ENCODE results near the gene SEMA5B. TPM values are rescaled to one million over a fixed set of nuclear protein-coding genes. Genes with fewer than 3 reads are reported as not detected.

SEMA5B gene
- total and polyA plus RNA-seq, 2 experiments from 2014 or later, result 8.0 to 26.8 TPM

DNA sequence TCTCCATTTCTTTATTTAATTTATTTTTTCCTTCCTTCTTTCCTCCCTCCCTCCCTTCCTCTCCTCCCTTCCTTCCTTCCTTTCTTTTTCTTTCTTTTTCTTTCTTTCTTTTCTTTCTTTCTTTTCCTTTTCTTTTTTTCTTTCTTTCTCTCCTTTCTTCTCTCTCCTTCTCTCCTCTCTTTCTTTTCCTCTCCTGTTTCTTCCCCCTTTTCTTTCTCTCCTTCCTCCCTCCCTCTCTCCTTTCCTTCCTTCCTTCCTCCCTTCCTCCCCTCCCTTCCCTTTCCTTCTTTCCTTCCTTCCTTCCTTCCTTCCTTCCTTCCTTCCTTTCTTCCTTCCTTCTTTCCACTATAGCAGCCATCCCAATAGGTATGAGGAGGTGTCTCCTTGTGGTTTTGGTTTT, 32.5 kb upstream of the SEMA5B start:
- TF ChIP-seq, protein P1, sequence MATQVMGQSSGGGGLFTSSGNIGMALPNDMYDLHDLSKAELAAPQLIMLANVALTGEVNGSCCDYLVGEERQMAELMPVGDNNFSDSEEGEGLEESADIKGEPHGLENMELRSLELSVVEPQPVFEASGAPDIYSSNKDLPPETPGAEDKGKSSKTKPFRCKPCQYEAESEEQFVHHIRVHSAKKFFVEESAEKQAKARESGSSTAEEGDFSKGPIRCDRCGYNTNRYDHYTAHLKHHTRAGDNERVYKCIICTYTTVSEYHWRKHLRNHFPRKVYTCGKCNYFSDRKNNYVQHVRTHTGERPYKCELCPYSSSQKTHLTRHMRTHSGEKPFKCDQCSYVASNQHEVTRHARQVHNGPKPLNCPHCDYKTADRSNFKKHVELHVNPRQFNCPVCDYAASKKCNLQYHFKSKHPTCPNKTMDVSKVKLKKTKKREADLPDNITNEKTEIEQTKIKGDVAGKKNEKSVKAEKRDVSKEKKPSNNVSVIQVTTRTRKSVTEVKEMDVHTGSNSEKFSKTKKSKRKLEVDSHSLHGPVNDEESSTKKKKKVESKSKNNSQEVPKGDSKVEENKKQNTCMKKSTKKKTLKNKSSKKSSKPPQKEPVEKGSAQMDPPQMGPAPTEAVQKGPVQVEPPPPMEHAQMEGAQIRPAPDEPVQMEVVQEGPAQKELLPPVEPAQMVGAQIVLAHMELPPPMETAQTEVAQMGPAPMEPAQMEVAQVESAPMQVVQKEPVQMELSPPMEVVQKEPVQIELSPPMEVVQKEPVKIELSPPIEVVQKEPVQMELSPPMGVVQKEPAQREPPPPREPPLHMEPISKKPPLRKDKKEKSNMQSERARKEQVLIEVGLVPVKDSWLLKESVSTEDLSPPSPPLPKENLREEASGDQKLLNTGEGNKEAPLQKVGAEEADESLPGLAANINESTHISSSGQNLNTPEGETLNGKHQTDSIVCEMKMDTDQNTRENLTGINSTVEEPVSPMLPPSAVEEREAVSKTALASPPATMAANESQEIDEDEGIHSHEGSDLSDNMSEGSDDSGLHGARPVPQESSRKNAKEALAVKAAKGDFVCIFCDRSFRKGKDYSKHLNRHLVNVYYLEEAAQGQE (IDR thresholded peaks at IDR 0.05; ENCODE audit: unreplicated experiment), result no peak
- TF ChIP-seq POLR2AphosphoS5 (IDR thresholded peaks at IDR 0.05; ENCODE audit: low read depth), result no peak
- no peak for TF ChIP-seq NANOG (IDR thresholded peaks at IDR 0.05; ENCODE audit: borderline replicate concordance)
- H3F3A ChIP-seq (replicated peaks; ENCODE audit: low read depth), result no peaks in the 10 kb centered on the region
- Mint-ChIP-seq H3K27me3 (ENCODE audit: insufficient read depth, low read depth, poor library complexity) (peaks cover 5% of the 10 kb centered on the region), H3K4me1 (peaks cover 8% of the 10 kb centered on the region), H3K27ac (no peak overlapping the region), H3K4me3 (no peak overlapping the region), H3K9me3 (peaks cover 4% of the 10 kb centered on the region; the same call in 2 of the 3 replicates), H3K36me3 (ENCODE audit: low read depth) (no peaks in the 10 kb centered on the region; the same call in 2 of the 3 replicates)
- 0 out of 2 replicates have a peak, but pooled peaks cover 4% of the 10 kb centered on the region for H3K27me3 ChIP-seq (ENCODE audit: insufficient read depth)
- H3K79me2 ChIP-seq (replicated peaks; ENCODE audit: insufficient read depth), result no peaks in the 10 kb centered on the region
- no peak overlapping the region for H2AFZ ChIP-seq
- no peak overlapping the region for H3K4me2 ChIP-seq
- H4K20me1 ChIP-seq (replicated peaks; ENCODE audit: insufficient read depth), result no peaks in the 10 kb centered on the region
- no peak overlapping the region for H3K4me3 ChIP-seq
- no peak for ATAC-seq
- no peak for DNase-seq (ENCODE audit: low spot score)
- H3K36me3 ChIP-seq (ENCODE audit: insufficient read depth), result no peaks in the 10 kb centered on the region
- H3K4me1 ChIP-seq (ENCODE audit: insufficient read depth), result no peaks in the 10 kb centered on the region; the same call in 1 of the 2 replicates
- H3K27ac ChIP-seq (ENCODE audit: low read depth), result no peak overlapping the region
- no peaks in the 10 kb centered on the region for H3K9me2 ChIP-seq (ENCODE audit: insufficient read depth)

DNA sequence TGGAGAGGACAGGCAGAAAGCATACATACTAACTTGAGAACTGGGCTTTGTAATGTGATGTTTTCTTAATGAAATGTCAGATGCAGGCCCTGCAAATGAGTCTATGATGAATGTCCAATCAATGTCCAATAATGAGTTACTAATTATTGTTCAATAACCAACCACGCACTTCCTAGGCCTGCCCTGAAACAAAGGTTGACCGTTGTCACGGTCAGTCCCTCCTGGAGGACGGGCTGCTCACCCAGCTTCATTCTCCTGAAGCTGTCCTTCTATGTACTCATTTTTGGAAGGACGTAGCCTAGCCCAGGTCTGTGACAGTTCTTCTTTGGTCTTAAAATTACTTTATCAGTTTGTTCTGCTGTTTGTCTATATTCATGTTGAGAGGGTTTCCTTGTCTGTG, 30.9 kb upstream of the SEMA5B start:
- H3K9me2 ChIP-seq (ENCODE audit: insufficient read depth), result no peaks in the 10 kb centered on the region
- no peak overlapping the region for H3K4me3 ChIP-seq
- H3K27ac Mint-ChIP-seq, result no peak overlapping the region
- DNase-seq (ENCODE audit: low spot score), result no peak
- H4K20me1 ChIP-seq (replicated peaks; ENCODE audit: insufficient read depth), result no peaks in the 10 kb centered on the region
- no peaks in the 10 kb centered on the region for H3K9me3 Mint-ChIP-seq
- H3K36me3 Mint-ChIP-seq (ENCODE audit: low read depth), result no peaks in the 10 kb centered on the region
- H3K27me3 Mint-ChIP-seq (ENCODE audit: insufficient read depth, low read depth, poor library complexity), result peaks cover 4% of the 10 kb centered on the region
- no peaks in the 10 kb centered on the region for H3K79me2 ChIP-seq (replicated peaks; ENCODE audit: insufficient read depth)
- peaks cover 8% of the 10 kb centered on the region for H3K4me1 Mint-ChIP-seq
- H3K36me3 ChIP-seq (ENCODE audit: insufficient read depth), result no peaks in the 10 kb centered on the region
- H3K4me2 ChIP-seq, result no peak overlapping the region
- no peaks in the 10 kb centered on the region for H3F3A ChIP-seq (replicated peaks; ENCODE audit: low read depth)
- no peaks in the 10 kb centered on the region; the same call in 1 of the 2 replicates for H3K4me1 ChIP-seq (ENCODE audit: insufficient read depth)
- H3K4me3 Mint-ChIP-seq, result no peak overlapping the region
- no peak overlapping the region for H2AFZ ChIP-seq
- no peaks in the 10 kb centered on the region for H3K27me3 ChIP-seq (ENCODE audit: insufficient read depth)
- H3K27ac ChIP-seq (ENCODE audit: low read depth), result no peak overlapping the region
- no peak for ATAC-seq
- no peak for TF ChIP-seq ZNF331 (CRISPR knock-in tag; IDR thresholded peaks at IDR 0.05; ENCODE audit: low read depth)
- no peak for TF ChIP-seq NANOG (IDR thresholded peaks at IDR 0.05; ENCODE audit: borderline replicate concordance)
- no peak for TF ChIP-seq JUNB (IDR thresholded peaks at IDR 0.05; ENCODE audit: unreplicated experiment)
- TF ChIP-seq CREB1 (CRISPR knock-in tag; IDR thresholded peaks at IDR 0.05; ENCODE audit: low read depth), result no peak
- TF ChIP-seq, protein P1 (IDR thresholded peaks at IDR 0.05; ENCODE audit: unreplicated experiment), result no peak
- TF ChIP-seq, protein P2, sequence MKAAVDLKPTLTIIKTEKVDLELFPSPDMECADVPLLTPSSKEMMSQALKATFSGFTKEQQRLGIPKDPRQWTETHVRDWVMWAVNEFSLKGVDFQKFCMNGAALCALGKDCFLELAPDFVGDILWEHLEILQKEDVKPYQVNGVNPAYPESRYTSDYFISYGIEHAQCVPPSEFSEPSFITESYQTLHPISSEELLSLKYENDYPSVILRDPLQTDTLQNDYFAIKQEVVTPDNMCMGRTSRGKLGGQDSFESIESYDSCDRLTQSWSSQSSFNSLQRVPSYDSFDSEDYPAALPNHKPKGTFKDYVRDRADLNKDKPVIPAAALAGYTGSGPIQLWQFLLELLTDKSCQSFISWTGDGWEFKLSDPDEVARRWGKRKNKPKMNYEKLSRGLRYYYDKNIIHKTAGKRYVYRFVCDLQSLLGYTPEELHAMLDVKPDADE (IDR thresholded peaks at IDR 0.05), result no peak
- no peak for TF ChIP-seq POLR2AphosphoS5 (IDR thresholded peaks at IDR 0.05; ENCODE audit: low read depth)
- TF ChIP-seq STAT1 (IDR thresholded peaks at IDR 0.05; ENCODE audit: unreplicated experiment), result no peak
- TF ChIP-seq, protein P3, sequence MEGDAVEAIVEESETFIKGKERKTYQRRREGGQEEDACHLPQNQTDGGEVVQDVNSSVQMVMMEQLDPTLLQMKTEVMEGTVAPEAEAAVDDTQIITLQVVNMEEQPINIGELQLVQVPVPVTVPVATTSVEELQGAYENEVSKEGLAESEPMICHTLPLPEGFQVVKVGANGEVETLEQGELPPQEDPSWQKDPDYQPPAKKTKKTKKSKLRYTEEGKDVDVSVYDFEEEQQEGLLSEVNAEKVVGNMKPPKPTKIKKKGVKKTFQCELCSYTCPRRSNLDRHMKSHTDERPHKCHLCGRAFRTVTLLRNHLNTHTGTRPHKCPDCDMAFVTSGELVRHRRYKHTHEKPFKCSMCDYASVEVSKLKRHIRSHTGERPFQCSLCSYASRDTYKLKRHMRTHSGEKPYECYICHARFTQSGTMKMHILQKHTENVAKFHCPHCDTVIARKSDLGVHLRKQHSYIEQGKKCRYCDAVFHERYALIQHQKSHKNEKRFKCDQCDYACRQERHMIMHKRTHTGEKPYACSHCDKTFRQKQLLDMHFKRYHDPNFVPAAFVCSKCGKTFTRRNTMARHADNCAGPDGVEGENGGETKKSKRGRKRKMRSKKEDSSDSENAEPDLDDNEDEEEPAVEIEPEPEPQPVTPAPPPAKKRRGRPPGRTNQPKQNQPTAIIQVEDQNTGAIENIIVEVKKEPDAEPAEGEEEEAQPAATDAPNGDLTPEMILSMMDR (conservative IDR thresholded peaks at IDR 0.05; ENCODE audit: low read depth in 2 of 2), result no peak
- TF ChIP-seq EZH2 (IDR thresholded peaks at IDR 0.05; ENCODE audit: low read depth, unreplicated experiment), result no peak
- TF ChIP-seq EZH2phosphoT487 (IDR thresholded peaks at IDR 0.05; ENCODE audit: unreplicated experiment), result no peak
